H9 (cell line): ENCODE measurements around the gene RBP7. TPM values are rescaled to one million over a fixed set of nuclear protein-coding genes. Genes with fewer than 3 reads are reported as not detected.

ENCODE experiments used
- DNase-seq: peaks from one replicate; pipeline ENCODE4 v3.0.0-alpha.2; 2017
- H2AFZ ChIP-seq: one replicate; pipeline ENCODE4 v1.6.1; 2013; ENCODE audit warnings: mild to moderate bottlenecking, low read length, control low read depth, moderate library complexity
- H2AK5ac ChIP-seq: 2 replicates; pipeline ENCODE4 v1.6.1; 2013; ENCODE audit warnings: low read length, control low read depth, mixed read lengths; ENCODE audit not compliant: insufficient read length
- H2BK120ac ChIP-seq: one replicate; pipeline ENCODE4 v1.6.1; 2013; ENCODE audit warnings: low read depth, mild to moderate bottlenecking, low read length, control low read depth, inconsistent platforms; ENCODE audit not compliant: poor library complexity, severe bottlenecking
- H2BK12ac ChIP-seq: 2 replicates; pipeline ENCODE4 v1.6.1; 2013; ENCODE audit warnings: low read length, control low read depth, mixed read lengths, low read depth; ENCODE audit not compliant: insufficient read length
- H2BK15ac ChIP-seq: 2 replicates; pipeline ENCODE4 v1.6.1; 2013; ENCODE audit warnings: low read depth, low read length, control low read depth
- H2BK20ac ChIP-seq: one replicate; pipeline ENCODE4 v1.6.1; 2013; ENCODE audit warnings: low read depth, mild to moderate bottlenecking, low read length, control low read depth, inconsistent platforms; ENCODE audit not compliant: poor library complexity, severe bottlenecking
- H2BK5ac ChIP-seq: 2 replicates; pipeline ENCODE4 v1.6.1; 2013; ENCODE audit warnings: low read length, control low read depth, mixed read lengths; ENCODE audit not compliant: insufficient read length
- H3K14ac ChIP-seq: 2 replicates; pipeline ENCODE4 v1.6.1; 2013; ENCODE audit warnings: low read length, control low read depth; ENCODE audit not compliant: insufficient read depth
- H3K18ac ChIP-seq: 2 replicates; pipeline ENCODE4 v1.6.1; 2013; ENCODE audit warnings: low read depth, mild to moderate bottlenecking, mixed read lengths, low read length, control low read depth; ENCODE audit not compliant: insufficient read length
- H3K23ac ChIP-seq: 2 replicates; pipeline ENCODE4 v1.6.1; 2013; ENCODE audit warnings: low read length, control low read depth, mixed read lengths, low read depth; ENCODE audit not compliant: insufficient read length
- H3K23me2 ChIP-seq: 2 replicates; pipeline ENCODE4 v1.6.1; 2013; ENCODE audit warnings: low read depth, mild to moderate bottlenecking, mixed read lengths, low read length, control low read depth; ENCODE audit not compliant: insufficient read length, poor library complexity, severe bottlenecking
- H3K27ac ChIP-seq: 2 replicates; pipeline ENCODE4 v1.5.1; 2013; ENCODE audit warnings: low read length, control low read depth, mixed read lengths, low read depth; ENCODE audit not compliant: insufficient read length
- H3K27me3 ChIP-seq: 2 replicates; pipeline ENCODE4 v1.6.1; 2013; ENCODE audit warnings: low read length, control low read depth, inconsistent platforms; ENCODE audit not compliant: insufficient read depth
- H3K4ac ChIP-seq: 2 replicates; pipeline ENCODE4 v1.6.1; 2013; ENCODE audit warnings: low read depth, mild to moderate bottlenecking, control low read depth, inconsistent platforms, low read length, moderate library complexity
- H3K4me1 ChIP-seq: 2 replicates; pipeline ENCODE4 v1.6.1; 2013; ENCODE audit warnings: low read length, control low read depth, inconsistent platforms; ENCODE audit not compliant: insufficient read depth
- H3K4me2 ChIP-seq: 2 replicates; pipeline ENCODE4 v1.6.1; 2013; ENCODE audit warnings: low read length, control low read depth, mixed read lengths; ENCODE audit not compliant: insufficient read length, insufficient read depth
- H3K56ac ChIP-seq: 2 replicates; pipeline ENCODE4 v1.6.1; 2013; ENCODE audit warnings: low read depth, mild to moderate bottlenecking, mixed read lengths, low read length, control low read depth; ENCODE audit not compliant: insufficient read length
- H3K79me1 ChIP-seq: 2 replicates; pipeline ENCODE4 v1.6.1; 2013; ENCODE audit warnings: low read depth, mild to moderate bottlenecking, moderate library complexity, low read length, control low read depth, inconsistent platforms; ENCODE audit not compliant: insufficient read depth, poor library complexity, severe bottlenecking
- H3K79me2 ChIP-seq: 2 replicates; pipeline ENCODE4 v1.6.1; 2013; ENCODE audit warnings: low read length, control low read depth, inconsistent platforms; ENCODE audit not compliant: insufficient read depth
- H3K9ac ChIP-seq: 2 replicates; pipeline ENCODE4 v1.6.1; 2013; ENCODE audit warnings: low read length, control low read depth, mixed read lengths; ENCODE audit not compliant: insufficient read length; ENCODE audit errors: extremely low read depth
- H3K9me3 ChIP-seq: one replicate; pipeline ENCODE4 v1.6.1; 2013; ENCODE audit warnings: low read depth, low read length, inconsistent platforms; ENCODE audit not compliant: control insufficient read depth
- H3T11ph ChIP-seq: one replicate; pipeline ENCODE4 v1.6.1; 2013; ENCODE audit warnings: mild to moderate bottlenecking, low read length, control low read depth, inconsistent platforms
- H4K20me1 ChIP-seq: one replicate; pipeline ENCODE4 v1.6.1; 2013; ENCODE audit not compliant: control insufficient read depth, insufficient read length, insufficient read depth
- H4K5ac ChIP-seq: 2 replicates; pipeline ENCODE4 v1.6.1; 2013; ENCODE audit warnings: low read depth, mild to moderate bottlenecking, mixed read lengths, low read length, control low read depth; ENCODE audit not compliant: insufficient read length
- H4K8ac ChIP-seq: replicated peaks from 2 replicates; pipeline ENCODE4 v1.6.1; 2013; ENCODE audit warnings: low read length, control low read depth, mixed read lengths, low read depth; ENCODE audit not compliant: insufficient read length
- H4K91ac ChIP-seq: 2 replicates; pipeline ENCODE4 v1.6.1; 2013; ENCODE audit warnings: low read depth, mild to moderate bottlenecking, moderate library complexity, mixed read lengths, low read length, control low read depth; ENCODE audit not compliant: insufficient read length
- H3K27ac Mint-ChIP-seq, 3 experiments: 2 replicates in 2 of 3; 3 replicates in 1 of 3; pipeline ENCODE4 v1.8.0; 2020 to 2021; ENCODE audit warnings: mixed read lengths in 3 of 3, mild to moderate bottlenecking in 1 of 3, moderate library complexity in 1 of 3
- H3K27me3 Mint-ChIP-seq: 2 replicates; pipeline ENCODE4 v1.8.0; 2021; ENCODE audit warnings: low read depth, mild to moderate bottlenecking, moderate library complexity, mixed read lengths
- H3K36me3 Mint-ChIP-seq, 3 experiments: 2 replicates in 2 of 3; 3 replicates in 1 of 3; pipeline ENCODE4 v1.8.0; 2020 to 2021; ENCODE audit warnings: low read depth in 3 of 3, mixed read lengths in 3 of 3; ENCODE audit not compliant: insufficient read depth in 1 of 3
- H3K4me1 Mint-ChIP-seq, 2 experiments: 2 replicates each; pipeline ENCODE4 v1.8.0; 2020; ENCODE audit warnings: mixed read lengths in 2 of 2
- H3K4me3 Mint-ChIP-seq, 2 experiments: 2 replicates in 1 of 2; 3 replicates in 1 of 2; pipeline ENCODE4 v1.8.0; 2020 to 2021; ENCODE audit warnings: mild to moderate bottlenecking in 2 of 2, mixed read lengths in 2 of 2, moderate library complexity in 1 of 2
- H3K9me3 Mint-ChIP-seq, 2 experiments: 2 replicates in 1 of 2; 3 replicates in 1 of 2; pipeline ENCODE4 v1.8.0; 2020; ENCODE audit warnings: mild to moderate bottlenecking in 2 of 2, mixed read lengths in 2 of 2, moderate library complexity in 1 of 2
- CTCF ChIP-seq: fragments of 200-600 bp; sonication (generic); conservative IDR thresholded peaks from 3 replicates; pipeline ENCODE4 v1.8.0; 2021; ENCODE audit warnings: antibody characterized with exemption, mild to moderate bottlenecking
- WGBS: extraction: QIAGEN DNeasy Blood & Tissue Kit; methylation state at CpG from one replicate; pipeline ENCODE4 v1.1.7; 2013; ENCODE audit warnings: missing lambda C conversion rate, low lambda C conversion rate, mixed read lengths; ENCODE audit not compliant: insufficient read length; ENCODE audit errors: extremely low coverage; 5-methylcytosine and 5-hydroxymethylcytosine counted together
- total RNA-seq: library from RNA; stranded (reverse); gene quantifications from 2 replicates; pipeline ENCODE4 v1.2.1, GENCODE V29; 2021

The RBP7 gene
- total RNA-seq, 1 experiment from 2014 or later, result 4.5 TPM

GRCh38 chr1:10042746-10043145 is 45.7 kb downstream of the RBP7 start:
- Histone ChIP-seq H2BK5ac (no peak overlapping the region), H2AFZ (no peak overlapping the region), H4K20me1 (no peaks in the 10 kb centered on the region), H4K8ac (no peak overlapping the region), H3K79me1 (peaks cover 15% of the 10 kb centered on the region), H4K5ac (no peak overlapping the region), H3K18ac (no peak overlapping the region), H3K4me1 (0 out of 2 replicates have a peak, but pooled peaks cover 9% of the 10 kb centered on the region), H4K91ac (no peak overlapping the region), H3K14ac (no peak overlapping the region), H2BK12ac (no peak overlapping the region), H3K27me3 (no peaks in the 10 kb centered on the region), H3K23me2 (no peaks in the 10 kb centered on the region), H3K4me2 (no peak overlapping the region), H3K9ac (no peak overlapping the region), H3K4ac (no peak overlapping the region), H3K79me2 (peaks cover 21% of the 10 kb centered on the region; the same call in 1 of the 2 replicates), H2BK120ac (no peak overlapping the region), H2AK5ac (no peak overlapping the region), H3K9me3 (no peaks in the 10 kb centered on the region), H2BK15ac (no peak overlapping the region), H3K23ac (no peak overlapping the region), H3T11ph (no peak overlapping the region), H3K56ac (no peak overlapping the region), H2BK20ac (no peak overlapping the region), H3K27ac (no peak overlapping the region)
- peak overlapping the region in 1 of 3 experiments; percentile 22; a peak in 1 of 7 replicates for H3K27ac Mint-ChIP-seq
- no peaks in the 10 kb centered on the region for H3K9me3 Mint-ChIP-seq
- H3K27me3 Mint-ChIP-seq, result no peaks in the 10 kb centered on the region
- WGBS, result no CpG with 5 or more reads among the region's 4 CpGs
- DNase-seq, result no peak
- peaks cover 24 to 30% of the 10 kb centered on the region in 2 experiments for H3K4me1 Mint-ChIP-seq
- TF ChIP-seq CTCF, result no peak
- peaks cover 4 to 27% (median 9%) of the 10 kb centered on the region in 3 experiments; a peak in 6 of 7 replicates for H3K36me3 Mint-ChIP-seq
- no peak overlapping the region for H3K4me3 Mint-ChIP-seq
